H1 (cell line): ENCODE measurements around the gene CYBRD1. TPM values are rescaled to one million over a fixed set of nuclear protein-coding genes. Genes with fewer than 3 reads are reported as not detected.

Experiments used
- CTCF ChIA-PET: fragments of 300-600 bp; sonication (Branson Sonifier 250); formaldehyde crosslinking; loops from one replicate; lab custom pipeline; 2021; ENCODE audit not compliant: partially characterized antibody; lab: Charles Lee
- POLR2A ChIA-PET: fragments of 300-600 bp; sonication (Branson Sonifier 250); formaldehyde crosslinking; loops from one replicate; lab custom pipeline; 2021; ENCODE audit warnings: inconsistent platforms; ENCODE audit not compliant: partially characterized antibody; lab: Charles Lee
- DNase-seq, 2 experiments: peaks; one replicate each; pipeline versions ENCODE4 v3.0.0 to v3.0.0-alpha.2; 2010 to 2022; ENCODE audit warnings: low spot score in 2 of 2, low read depth in 1 of 2, mixed read lengths in 1 of 2
- FAIRE-seq: peaks from 2 replicates; lab custom pipeline; 2011; peaks lifted over from hg19 to GRCh38; lab: Jason Lieb, UNC
- H2AFZ ChIP-seq: 2 replicates; pipeline ENCODE4 v1.8.1; 2012; ENCODE audit warnings: low read length, inconsistent platforms
- H2AK5ac ChIP-seq: 2 replicates; pipeline ENCODE4 v1.6.1; 2013; ENCODE audit warnings: low read depth, low read length
- H2BK120ac ChIP-seq: replicated peaks from 2 replicates; pipeline ENCODE3; 2013; ENCODE audit warnings: low read depth, low read length, inconsistent platforms
- H2BK12ac ChIP-seq: 2 replicates; pipeline ENCODE4 v1.6.1; 2013; ENCODE audit warnings: low read depth, low read length
- H2BK15ac ChIP-seq: 2 replicates; pipeline ENCODE4 v1.6.1; 2013; ENCODE audit warnings: low read length
- H2BK20ac ChIP-seq: 2 replicates; pipeline ENCODE4 v1.6.1; 2013; ENCODE audit warnings: low read length
- H2BK5ac ChIP-seq: 2 replicates; pipeline ENCODE4 v1.6.1; 2013; ENCODE audit warnings: low read depth, low read length
- H3K14ac ChIP-seq: 2 replicates; pipeline ENCODE4 v1.6.1; 2013; ENCODE audit warnings: inconsistent platforms; ENCODE audit not compliant: insufficient read length
- H3K18ac ChIP-seq: 2 replicates; pipeline ENCODE4 v1.6.1; 2013; ENCODE audit warnings: low read length; ENCODE audit errors: extremely low read depth
- H3K23ac ChIP-seq: 2 replicates; pipeline ENCODE4 v1.6.1; 2013; ENCODE audit warnings: inconsistent platforms; ENCODE audit not compliant: insufficient read length
- H3K23me2 ChIP-seq: 2 replicates; pipeline ENCODE4 v1.6.1; 2013; ENCODE audit warnings: low read depth, low read length
- H3K27ac ChIP-seq: 2 replicates; pipeline ENCODE4 v1.6.1; 2011; ENCODE audit warnings: low read depth, low read length, inconsistent platforms
- H3K27me3 ChIP-seq, 4 experiments: replicated peaks in 1 of 4; 1 replicate in 1 of 4; 2 replicates in 3 of 4; pipeline versions ENCODE4 v1.6.1 to v1.8.1; 2011 to 2013; ENCODE audit warnings: low read length in 3 of 4, mild to moderate bottlenecking in 3 of 4, inconsistent platforms in 2 of 4, mixed read lengths in 2 of 4, moderate library complexity in 1 of 4; ENCODE audit not compliant: control insufficient read depth in 3 of 4, insufficient read depth in 3 of 4; ENCODE audit errors: extremely low read depth in 1 of 4
- H3K36me3 ChIP-seq, 4 experiments: 2 replicates each; pipeline versions ENCODE4 v1.6.1 to v1.8.1; 2011 to 2013; ENCODE audit warnings: mild to moderate bottlenecking in 4 of 4, low read length in 3 of 4, moderate library complexity in 2 of 4, control low read depth in 1 of 4, inconsistent platforms in 1 of 4; ENCODE audit not compliant: insufficient read depth in 4 of 4, control insufficient read depth in 2 of 4
- H3K4ac ChIP-seq: replicated peaks from 2 replicates; pipeline ENCODE3; 2013; ENCODE audit warnings: low read length, low read depth, mixed read lengths, inconsistent platforms; ENCODE audit not compliant: insufficient read length
- H3K4me1 ChIP-seq, 4 experiments: replicated peaks in 1 of 4; 1 replicate in 1 of 4; 2 replicates in 3 of 4; pipeline versions ENCODE4 v1.6.1 to v1.8.1; 2011 to 2013; ENCODE audit warnings: low read length in 3 of 4, inconsistent platforms in 2 of 4, mixed read lengths in 1 of 4; ENCODE audit not compliant: insufficient read depth in 4 of 4, control insufficient read depth in 3 of 4
- H3K4me2 ChIP-seq, 2 experiments: 2 replicates each; pipeline versions ENCODE4 v1.6.1 to v1.8.1; 2011 to 2013; ENCODE audit warnings: low read depth in 2 of 2, low read length in 2 of 2, control low read depth in 1 of 2, inconsistent platforms in 1 of 2, mild to moderate bottlenecking in 1 of 2; ENCODE audit not compliant: insufficient read depth in 1 of 2
- H3K4me3 ChIP-seq, 4 experiments: fragments of 200-600, 300-600 bp in 1 of 4; sonication (generic), shearing (Covaris generic), sonication (Bioruptor Twin) in 1 of 4; 2 replicates each; pipeline versions ENCODE4 v1.5.1 to v1.8.1; 2011 to 2016; ENCODE audit warnings: low read length in 4 of 4, low read depth in 3 of 4, control low read depth in 2 of 4, inconsistent platforms in 2 of 4, mild to moderate bottlenecking in 2 of 4, mixed read lengths in 1 of 4, moderate library complexity in 1 of 4; ENCODE audit not compliant: insufficient read depth in 2 of 4; ENCODE audit errors: extremely low read depth in 1 of 4
- H3K56ac ChIP-seq: replicated peaks from 2 replicates; pipeline ENCODE3; 2013; ENCODE audit warnings: low read depth, mild to moderate bottlenecking, mixed read lengths, low read length, inconsistent platforms; ENCODE audit not compliant: insufficient read length
- H3K79me1 ChIP-seq: 2 replicates; pipeline ENCODE4 v1.6.1; 2013; ENCODE audit warnings: low read depth, low read length, control low read depth
- H3K79me2 ChIP-seq, 2 experiments: 2 replicates each; pipeline versions ENCODE4 v1.6.1 to v1.8.1; 2012 to 2013; ENCODE audit warnings: low read length in 2 of 2, mild to moderate bottlenecking in 2 of 2, inconsistent platforms in 1 of 2; ENCODE audit not compliant: insufficient read depth in 2 of 2, control insufficient read depth in 1 of 2
- H3K9ac ChIP-seq, 4 experiments: replicated peaks in 1 of 4; 1 replicate in 1 of 4; 2 replicates in 3 of 4; pipeline versions ENCODE4 v1.6.1 to v1.8.1; 2011 to 2013; ENCODE audit warnings: low read depth in 3 of 4, low read length in 3 of 4, control low read depth in 2 of 4, mild to moderate bottlenecking in 2 of 4, moderate library complexity in 2 of 4, inconsistent platforms in 1 of 4; ENCODE audit errors: extremely low read depth in 1 of 4
- H3K9me3 ChIP-seq, 2 experiments: 2 replicates each; pipeline versions ENCODE4 v1.6.1 to v1.8.1; 2012 to 2013; ENCODE audit warnings: mild to moderate bottlenecking in 2 of 2, moderate library complexity in 2 of 2, control low read depth in 1 of 2, inconsistent platforms in 1 of 2, low read depth in 1 of 2, low read length in 1 of 2, mixed read lengths in 1 of 2; ENCODE audit not compliant: insufficient read depth in 2 of 2
- H4K20me1 ChIP-seq, 2 experiments: replicated peaks in 1 of 2; 2 replicates each; pipeline versions ENCODE3 to v1.8.1; 2011 to 2013; ENCODE audit warnings: inconsistent platforms in 2 of 2, low read length in 2 of 2, mild to moderate bottlenecking in 1 of 2; ENCODE audit not compliant: insufficient read depth in 2 of 2, control insufficient read depth in 1 of 2
- H4K5ac ChIP-seq: 2 replicates; pipeline ENCODE4 v1.6.1; 2013; ENCODE audit warnings: low read length, low read depth, mixed read lengths, inconsistent platforms; ENCODE audit not compliant: insufficient read length
- H4K8ac ChIP-seq: 2 replicates; pipeline ENCODE4 v1.8.0; 2013; ENCODE audit warnings: mild to moderate bottlenecking, moderate library complexity, low read length, inconsistent platforms; ENCODE audit not compliant: insufficient read depth; ENCODE audit errors: extremely low read depth
- H4K91ac ChIP-seq: replicated peaks from 2 replicates; pipeline ENCODE3; 2013; ENCODE audit warnings: low read length, mixed read lengths, inconsistent platforms; ENCODE audit not compliant: insufficient read length
- ASH2L ChIP-seq: fragments of 200-600, 300-600 bp; sonication (generic); IDR thresholded peaks from one replicate; pipeline ENCODE4 v1.7.1; 2017; ENCODE audit warnings: low read length
- FOSL1 ChIP-seq: IDR thresholded peaks from 2 replicates; pipeline ENCODE4 v1.6.1; 2011; ENCODE audit warnings: mild to moderate bottlenecking, low read depth, low read length, moderate library complexity; ENCODE audit not compliant: insufficient read depth
- GTF2F1 ChIP-seq: IDR thresholded peaks from 2 replicates; pipeline ENCODE4 v1.6.1; 2012; ENCODE audit warnings: low read depth, low read length, improper control_type of control experiment, borderline replicate concordance
- KDM1A ChIP-seq: fragments of 200-600, 300-600 bp; sonication (generic); IDR thresholded peaks from 2 replicates; pipeline ENCODE4 v1.7.1; 2016; ENCODE audit warnings: mild to moderate bottlenecking, low read length, borderline replicate concordance
- KDM4A ChIP-seq: IDR thresholded peaks from one replicate; pipeline ENCODE4 v1.7.1; 2012; ENCODE audit warnings: low read depth, mild to moderate bottlenecking, moderate library complexity, low read length, inconsistent platforms; ENCODE audit not compliant: severe bottlenecking
- POLR2A ChIP-seq, 2 experiments: IDR thresholded peaks; 1 replicate in 1 of 2; 2 replicates in 1 of 2; pipeline ENCODE4 v1.6.1; 2011; ENCODE audit warnings: low read depth in 2 of 2, low read length in 2 of 2, mild to moderate bottlenecking in 2 of 2; ENCODE audit errors: control extremely low read depth in 1 of 2
- POLR2AphosphoS5 ChIP-seq: IDR thresholded peaks from 2 replicates; pipeline ENCODE4 v1.6.1; 2011; ENCODE audit warnings: low read depth, low read length
- POU5F1 ChIP-seq: IDR thresholded peaks from 2 replicates; pipeline ENCODE4 v1.6.1; 2011; ENCODE audit warnings: low read depth, mild to moderate bottlenecking, low read length, moderate library complexity
- RXRA ChIP-seq: IDR thresholded peaks from 2 replicates; pipeline ENCODE4 v1.6.1; 2011; ENCODE audit warnings: low read depth, mild to moderate bottlenecking, low read length, moderate library complexity; ENCODE audit not compliant: insufficient read depth
- SIRT6 ChIP-seq: IDR thresholded peaks from one replicate; pipeline ENCODE4 v1.7.1; 2012; ENCODE audit warnings: low read length, inconsistent platforms
- SP2 ChIP-seq: IDR thresholded peaks from 2 replicates; pipeline ENCODE4 v1.6.1; 2012; ENCODE audit warnings: mild to moderate bottlenecking, low read length, inconsistent platforms
- TAF7 ChIP-seq: optimal IDR thresholded peaks from 2 replicates; pipeline ENCODE3; 2011; ENCODE audit warnings: low read depth, mild to moderate bottlenecking, inconsistent platforms, low read length, moderate library complexity, borderline replicate concordance
- TBP ChIP-seq: IDR thresholded peaks from 2 replicates; pipeline ENCODE4 v1.6.1; 2011; ENCODE audit warnings: low read depth, low read length, improper control_type of control experiment
- TEAD4 ChIP-seq: IDR thresholded peaks from 2 replicates; pipeline ENCODE4 v1.6.1; 2012; ENCODE audit warnings: low read depth, low read length, inconsistent platforms, mixed read lengths
- WGBS, 2 experiments: shearing (Covaris generic) in 1 of 2; methylation state at CpG; one replicate each; pipeline versions ENCODE4 v1.1.6 to v1.1.7; 2013 to 2015; ENCODE audit warnings: low lambda C conversion rate in 2 of 2, mixed read lengths in 2 of 2, inconsistent platforms in 1 of 2, low coverage in 1 of 2, missing lambda C conversion rate in 1 of 2; ENCODE audit not compliant: insufficient replicate concordance in 2 of 2, insufficient coverage in 1 of 2, insufficient read length in 1 of 2; ENCODE audit errors: extremely low coverage in 1 of 2, missing lambda C conversion rate in 1 of 2; 5-methylcytosine and 5-hydroxymethylcytosine counted together
- polyA plus RNA-seq, 7 experiments: library from polyadenylated mRNA; depleted of rRNA in 3 of 7; stranded (reverse) in 5 of 7; unstranded in 2 of 7; fragments of >200 nt in 5 of 7; fragments of 200-250 nt in 2 of 7; gene quantifications; 1 replicate in 5 of 7; 2 replicates in 1 of 7; 4 replicates in 1 of 7; pipeline versions ENCODE4 v1.2.1 to v1.2.3, GENCODE V29; 2011 to 2013; ENCODE audit warnings: missing spikeins in 2 of 7, mixed read lengths in 2 of 7
- total RNA-seq: library from RNA; stranded (reverse); fragmentation: NEBNext Ultra II Directional; extraction: Animal tissue kit (Norgen Biotek cat#: 25700); gene quantifications from 2 replicates; pipeline ENCODE4 v1.2.1, GENCODE V29; 2021
- TF ChIP-seq, protein P1 (sequence below): IDR thresholded peaks from 2 replicates; pipeline ENCODE4 v1.6.1; 2012; ENCODE audit warnings: inconsistent platforms

Gene CYBRD1
- total and polyA plus RNA-seq, 2 of the 8 experiments (the other 6 are each of a cell fraction or from before 2014, with no cell fraction given) = 10.7 to 12.6 TPM

DNA sequence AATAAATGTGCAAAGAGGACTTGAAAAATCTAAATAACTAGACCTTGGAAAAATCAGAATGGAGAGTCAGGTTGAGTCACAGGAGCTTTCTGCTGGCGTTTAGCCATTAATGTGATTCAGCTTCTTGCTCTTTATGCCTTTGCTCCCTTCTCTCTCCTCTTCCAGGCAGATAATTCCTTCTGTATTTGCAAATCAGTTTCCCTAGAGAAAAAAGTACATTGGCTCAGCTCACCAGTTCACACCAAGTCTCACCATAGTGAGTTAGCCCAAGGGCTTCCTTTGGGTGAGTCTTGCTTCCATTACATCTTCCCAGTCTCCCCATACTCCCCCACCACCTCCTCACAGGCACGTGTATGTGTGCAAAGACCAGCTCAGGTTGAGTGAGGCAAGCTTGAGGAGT lies 73.6 kb downstream of the CYBRD1 start:
- WGBS, 2 experiments = 82% methylated on average over 2 of the region's 2 CpGs; no CpG with 5 or more reads in 1 of the 2 experiments
- 0 out of 2 replicates have a peak overlapping the region, but pooled peaks have one; percentile 20 for H2AFZ ChIP-seq
- H3K56ac ChIP-seq = no peak overlapping the region
- TF ChIP-seq KDM1A (no peak), TEAD4 (no peak), RXRA (no peak), ASH2L (no peak), FOSL1 (no peak), TBP (no peak), POLR2A (IDR thresholded peaks at IDR 0.05; ENCODE audit: control extremely low read depth in 1 of 2, low read depth in 2 of 2, low read length in 2 of 2) (no peak), TAF7 (no peak), KDM4A (no peak), POLR2AphosphoS5 (no peak), GTF2F1 (no peak), POU5F1 (no peak), SP2 (no peak), SIRT6 (no peak)
- TF ChIP-seq, protein P1, sequence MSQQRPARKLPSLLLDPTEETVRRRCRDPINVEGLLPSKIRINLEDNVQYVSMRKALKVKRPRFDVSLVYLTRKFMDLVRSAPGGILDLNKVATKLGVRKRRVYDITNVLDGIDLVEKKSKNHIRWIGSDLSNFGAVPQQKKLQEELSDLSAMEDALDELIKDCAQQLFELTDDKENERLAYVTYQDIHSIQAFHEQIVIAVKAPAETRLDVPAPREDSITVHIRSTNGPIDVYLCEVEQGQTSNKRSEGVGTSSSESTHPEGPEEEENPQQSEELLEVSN = no peak

More for the DNA sequence above, 73.6 kb downstream of the CYBRD1 start:
- no peaks in the 10 kb centered on the region for H3K23me2 ChIP-seq
- no peak overlapping the region for H2BK5ac ChIP-seq
- H4K8ac ChIP-seq = no peak overlapping the region
- no peak overlapping the region for H2AK5ac ChIP-seq
- no peaks in the 10 kb centered on the region for H3K9me3 ChIP-seq
- H3K79me2 ChIP-seq = no peaks in the 10 kb centered on the region
- no peak overlapping the region for H3K23ac ChIP-seq
- no peak overlapping the region for H3K4me3 ChIP-seq
- ChIA-PET POLR2A (interaction anchor here (1.0 kb wide), 1 partner anchor 627 kb away, joined by 3 read pairs; no protein-coding TSS in a partner anchor), CTCF (interaction anchor here (0.5 to 2.7 kb wide), 10 partner anchors 9 to 532 kb away, joined by 3 to 10 read pairs (median 3); partner anchors contain the start of gene DLX1)
- no peak overlapping the region for H2BK15ac ChIP-seq
- no peak overlapping the region for H3K9ac ChIP-seq
- no peaks in the 10 kb centered on the region for H3K27me3 ChIP-seq
- no peaks in the 10 kb centered on the region for H3K79me1 ChIP-seq
- no peak overlapping the region for H3K4me2 ChIP-seq
- H3K27ac ChIP-seq = no peak overlapping the region
- H3K14ac ChIP-seq = no peak overlapping the region
- no peak overlapping the region for H2BK12ac ChIP-seq
- no peak overlapping the region for H3K4ac ChIP-seq
- no peak overlapping the region for H3K18ac ChIP-seq
- no peak overlapping the region for H4K5ac ChIP-seq
- H2BK20ac ChIP-seq = no peak overlapping the region
- H3K36me3 ChIP-seq = no peaks in the 10 kb centered on the region
- H2BK120ac ChIP-seq = no peak overlapping the region
- H4K20me1 ChIP-seq = no peaks in the 10 kb centered on the region
- no peak overlapping the region for H4K91ac ChIP-seq
- DNase-seq (no peak), FAIRE-seq (no peak)
- H3K4me1 ChIP-seq = peaks cover 0 to 4% (median under 1%) of the 10 kb centered on the region in 4 experiments; a peak in 1 of 7 replicates
